Measurements from ENCODE around the gene RGPD5.
"Not testable (repeated sequence)": the region's sequence is repeated elsewhere in the genome, so short reads cannot be mapped to it uniquely, and the experiment has no call there.

DNA sequence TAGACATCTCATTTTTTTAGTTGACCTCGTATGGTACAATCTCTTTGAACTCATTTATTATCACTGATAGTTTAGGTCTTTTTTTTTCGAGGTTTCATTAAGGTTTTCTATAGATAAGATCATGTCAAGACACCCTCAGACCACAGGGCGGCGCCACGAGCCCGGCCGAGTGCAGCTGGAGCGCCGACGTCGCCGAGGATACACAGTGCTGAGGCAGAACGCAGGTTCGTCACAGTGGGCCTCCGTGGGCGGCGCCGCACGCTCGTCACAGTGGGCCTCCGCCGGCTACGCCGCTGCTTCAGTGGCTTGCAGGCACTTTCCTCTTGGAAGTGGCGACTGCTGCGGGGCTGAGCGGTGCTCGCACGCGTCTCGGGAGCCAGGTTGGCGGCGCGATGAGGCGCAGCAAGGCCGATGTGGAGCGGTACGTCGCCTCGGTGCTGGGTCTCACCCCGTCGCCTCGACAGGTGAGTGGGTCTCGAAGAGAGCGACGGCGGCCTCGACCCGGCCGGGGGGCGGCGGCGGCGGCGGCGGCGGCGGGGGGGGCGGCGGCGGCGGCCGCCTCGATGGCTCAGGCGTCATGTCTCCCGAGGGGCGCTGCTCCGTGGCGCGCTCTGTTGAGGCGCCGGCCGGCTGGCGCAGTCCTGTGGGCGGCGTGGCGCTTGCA, at the start of gene RGPD5:
- TF ChIP-seq, protein P1, sequence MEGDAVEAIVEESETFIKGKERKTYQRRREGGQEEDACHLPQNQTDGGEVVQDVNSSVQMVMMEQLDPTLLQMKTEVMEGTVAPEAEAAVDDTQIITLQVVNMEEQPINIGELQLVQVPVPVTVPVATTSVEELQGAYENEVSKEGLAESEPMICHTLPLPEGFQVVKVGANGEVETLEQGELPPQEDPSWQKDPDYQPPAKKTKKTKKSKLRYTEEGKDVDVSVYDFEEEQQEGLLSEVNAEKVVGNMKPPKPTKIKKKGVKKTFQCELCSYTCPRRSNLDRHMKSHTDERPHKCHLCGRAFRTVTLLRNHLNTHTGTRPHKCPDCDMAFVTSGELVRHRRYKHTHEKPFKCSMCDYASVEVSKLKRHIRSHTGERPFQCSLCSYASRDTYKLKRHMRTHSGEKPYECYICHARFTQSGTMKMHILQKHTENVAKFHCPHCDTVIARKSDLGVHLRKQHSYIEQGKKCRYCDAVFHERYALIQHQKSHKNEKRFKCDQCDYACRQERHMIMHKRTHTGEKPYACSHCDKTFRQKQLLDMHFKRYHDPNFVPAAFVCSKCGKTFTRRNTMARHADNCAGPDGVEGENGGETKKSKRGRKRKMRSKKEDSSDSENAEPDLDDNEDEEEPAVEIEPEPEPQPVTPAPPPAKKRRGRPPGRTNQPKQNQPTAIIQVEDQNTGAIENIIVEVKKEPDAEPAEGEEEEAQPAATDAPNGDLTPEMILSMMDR (IDR thresholded peaks at IDR 0.05): not testable (repeated sequence)
- not testable (repeated sequence) for TF ChIP-seq POLR2A (IDR thresholded peaks at IDR 0.05; ENCODE audit: low read depth); POLR2AphosphoS5 (IDR thresholded peaks at IDR 0.05); EP300 (IDR thresholded peaks at IDR 0.05)

All from esophagus muscularis mucosa (tissue), 4 donors.